HFFc6 (cell line): ENCODE data around the gene KRTAP10-12. TPM values are rescaled to one million over a fixed set of nuclear protein-coding genes. Genes with fewer than 3 reads are reported as not detected.

Source experiments
- DNase-seq: peaks from one replicate; pipeline ENCODE4 v3.0.0-alpha.2; 2018
- H3K27ac Mint-ChIP-seq: 2 replicates; pipeline ENCODE4 v1.8.0; 2020; ENCODE audit warnings: mild to moderate bottlenecking, mixed read lengths
- H3K27me3 Mint-ChIP-seq: 2 replicates; pipeline ENCODE4 v1.8.0; 2021; ENCODE audit warnings: mild to moderate bottlenecking, moderate library complexity, mixed read lengths; ENCODE audit not compliant: insufficient read depth
- H3K36me3 Mint-ChIP-seq: 2 replicates; pipeline ENCODE4 v1.8.0; 2021; ENCODE audit warnings: low read depth, mixed read lengths
- H3K4me1 Mint-ChIP-seq: 2 replicates; pipeline ENCODE4 v1.8.0; 2020; ENCODE audit warnings: low read depth, mixed read lengths
- H3K4me3 Mint-ChIP-seq: 2 replicates; pipeline ENCODE4 v1.8.0; 2020; ENCODE audit warnings: mild to moderate bottlenecking, moderate library complexity, mixed read lengths
- H3K9me3 Mint-ChIP-seq: 2 replicates; pipeline ENCODE4 v1.8.0; 2020; ENCODE audit warnings: mild to moderate bottlenecking, mixed read lengths
- CTCF ChIP-seq: fragments of 200-600 bp; sonication (generic); IDR thresholded peaks from 2 replicates; pipeline ENCODE4 v1.5.0; 2021; ENCODE audit warnings: antibody characterized with exemption, mild to moderate bottlenecking
- total RNA-seq, 6 experiments: library from RNA; stranded (reverse); fragmentation: NEBNext Ultra II Directional; extraction: Animal tissue kit (Norgen Biotek cat#: 25700); gene quantifications; 2 replicates in 1 of 6; 3 replicates in 5 of 6; pipeline ENCODE4 v1.2.3, GENCODE V29; 2021

The KRTAP10-12 gene
- total RNA-seq, 6 experiments from 2014 or later, result not detected

- TF ChIP-seq CTCF, result no peak
- DNase-seq, result no peak
- no peak within 1 kb of the TSS for H3K27ac Mint-ChIP-seq
- H3K4me3 Mint-ChIP-seq, result no peak within 1 kb of the TSS
- H3K9me3 Mint-ChIP-seq, result peaks cover 13% of the 10 kb centered on the region; the same call in 1 of the 2 replicates
- H3K27me3 Mint-ChIP-seq, result peaks cover 2% of the 10 kb centered on the region
- H3K36me3 Mint-ChIP-seq, result no peaks in the 10 kb centered on the region
- no peaks in the 10 kb centered on the region for H3K4me1 Mint-ChIP-seq
Measured at GRCh38 chr21:44666401-44667320, 30.3 kb upstream of the KRTAP10-12 start, which contains the start of gene KRTAP12-2. Gene KRTAP12-2 (minus strand): TSS chr21:44666927. CDS start chr21:44666886, 41 bp downstream.

- Mint-ChIP-seq H3K36me3 (no peaks in the 10 kb centered on the region), H3K27ac (no peak overlapping the region), H3K4me1 (no peaks in the 10 kb centered on the region), H3K27me3 (peaks cover 2% of the 10 kb centered on the region), H3K4me3 (no peak overlapping the region), H3K9me3 (peaks cover 14% of the 10 kb centered on the region; the same call in 1 of the 2 replicates)
- DNase-seq, result no peak
- TF ChIP-seq CTCF, result no peak
Measured at GRCh38 chr21:44667612-44668011, 29.4 kb upstream of the KRTAP10-12 start.

- H3K4me3 Mint-ChIP-seq, result no peak overlapping the region
- H3K4me1 Mint-ChIP-seq, result no peaks in the 10 kb centered on the region
- TF ChIP-seq CTCF, result no peak
- DNase-seq, result no peak
- H3K9me3 Mint-ChIP-seq, result peaks cover 26% of the 10 kb centered on the region; the same call in 1 of the 2 replicates
- peaks cover 10% of the 10 kb centered on the region for H3K27me3 Mint-ChIP-seq
- H3K27ac Mint-ChIP-seq, result no peak overlapping the region
- H3K36me3 Mint-ChIP-seq, result 0 out of 2 replicates have a peak, but pooled peaks cover 4% of the 10 kb centered on the region
Measured at GRCh38 chr21:44670642-44671432, 26.1 kb upstream of the KRTAP10-12 start.

- H3K4me1 Mint-ChIP-seq, result no peaks in the 10 kb centered on the region
Measured at GRCh38 chr21:44671911-44672310, 25.1 kb upstream of the KRTAP10-12 start.

More at GRCh38 chr21:44671911-44672310, 25.1 kb upstream of the KRTAP10-12 start:
- no peak for DNase-seq
- 0 out of 2 replicates have a peak, but pooled peaks cover 4% of the 10 kb centered on the region for H3K36me3 Mint-ChIP-seq
- peaks cover 16% of the 10 kb centered on the region for H3K27me3 Mint-ChIP-seq
- no peak overlapping the region for H3K27ac Mint-ChIP-seq
- no peak overlapping the region for H3K4me3 Mint-ChIP-seq
- TF ChIP-seq CTCF, result no peak
- peaks cover 20% of the 10 kb centered on the region; the same call in 1 of the 2 replicates for H3K9me3 Mint-ChIP-seq
